RPMI8226 (cell line): ENCODE measurements around the gene NUDT14.

Source experiments
- DNase-seq: peaks from one replicate; pipeline ENCODE4 v3.0.0-alpha.2; 2015

The NUDT14 gene

GRCh38 chr14:105126126-105126980 lies 54.8 kb downstream of the NUDT14 start:
- DNase-seq, result no peak

GRCh38 chr14:105124823-105125222 lies 56.3 kb downstream of the NUDT14 start:
- no peak for DNase-seq

- DNase-seq, result no peak
Measured at GRCh38 chr14:105123981-105124765, 56.9 kb downstream of the NUDT14 start.

GRCh38 chr14:105123064-105123665 lies 57.9 kb downstream of the NUDT14 start:
- no peak for DNase-seq
